ENCODE measurements around the gene BICD2. TPM values are rescaled to one million over a fixed set of nuclear protein-coding genes. Genes with fewer than 3 reads are reported as not detected.

Gene BICD2
- total RNA-seq, 1 donor from 2014 or later, result 25.5 TPM

DNA sequence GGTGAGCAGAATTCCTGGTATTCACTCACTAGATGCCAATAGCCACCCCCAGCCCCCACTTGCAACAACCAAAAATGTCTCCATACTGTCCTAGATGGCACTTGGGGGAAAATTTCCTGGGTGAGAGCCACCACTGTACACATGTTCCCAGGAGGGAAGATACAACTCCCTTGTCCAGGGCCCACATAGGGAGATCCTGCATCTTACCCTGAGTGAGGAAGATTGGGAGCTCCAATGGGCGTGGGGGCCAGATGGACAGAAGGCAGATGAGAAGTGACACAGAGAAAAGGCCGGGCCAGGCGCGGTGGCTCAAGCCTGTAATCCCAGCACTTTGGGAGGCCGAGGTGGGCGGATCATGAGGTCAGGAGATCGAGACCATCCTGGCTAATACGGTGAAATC is 82.4 kb downstream of the BICD2 start:
- Mint-ChIP-seq H3K4me3 (ENCODE audit: low read depth) (no peak overlapping the region), H3K9me3 (ENCODE audit: low read depth) (no peaks in the 10 kb centered on the region), H3K36me3 (ENCODE audit: insufficient read depth) (no peaks in the 10 kb centered on the region), H3K4me1 (ENCODE audit: low read depth) (no peaks in the 10 kb centered on the region), H3K27ac (no peak overlapping the region), H3K27me3 (no peaks in the 10 kb centered on the region)
- TF ChIP-seq, protein P1, sequence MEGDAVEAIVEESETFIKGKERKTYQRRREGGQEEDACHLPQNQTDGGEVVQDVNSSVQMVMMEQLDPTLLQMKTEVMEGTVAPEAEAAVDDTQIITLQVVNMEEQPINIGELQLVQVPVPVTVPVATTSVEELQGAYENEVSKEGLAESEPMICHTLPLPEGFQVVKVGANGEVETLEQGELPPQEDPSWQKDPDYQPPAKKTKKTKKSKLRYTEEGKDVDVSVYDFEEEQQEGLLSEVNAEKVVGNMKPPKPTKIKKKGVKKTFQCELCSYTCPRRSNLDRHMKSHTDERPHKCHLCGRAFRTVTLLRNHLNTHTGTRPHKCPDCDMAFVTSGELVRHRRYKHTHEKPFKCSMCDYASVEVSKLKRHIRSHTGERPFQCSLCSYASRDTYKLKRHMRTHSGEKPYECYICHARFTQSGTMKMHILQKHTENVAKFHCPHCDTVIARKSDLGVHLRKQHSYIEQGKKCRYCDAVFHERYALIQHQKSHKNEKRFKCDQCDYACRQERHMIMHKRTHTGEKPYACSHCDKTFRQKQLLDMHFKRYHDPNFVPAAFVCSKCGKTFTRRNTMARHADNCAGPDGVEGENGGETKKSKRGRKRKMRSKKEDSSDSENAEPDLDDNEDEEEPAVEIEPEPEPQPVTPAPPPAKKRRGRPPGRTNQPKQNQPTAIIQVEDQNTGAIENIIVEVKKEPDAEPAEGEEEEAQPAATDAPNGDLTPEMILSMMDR (IDR thresholded peaks at IDR 0.05; ENCODE audit: unreplicated experiment), result no peak
- no peak for DNase-seq (ENCODE audit: low spot score, unreplicated experiment)

- Mint-ChIP-seq H3K27me3 (no peaks in the 10 kb centered on the region), H3K27ac (no peak overlapping the region), H3K4me1 (ENCODE audit: low read depth) (no peaks in the 10 kb centered on the region), H3K4me3 (ENCODE audit: low read depth) (no peak overlapping the region), H3K36me3 (ENCODE audit: insufficient read depth) (no peaks in the 10 kb centered on the region), H3K9me3 (ENCODE audit: low read depth) (no peaks in the 10 kb centered on the region)
- DNase-seq (ENCODE audit: low spot score, unreplicated experiment), result no peak
- TF ChIP-seq, protein P1 (IDR thresholded peaks at IDR 0.05; ENCODE audit: unreplicated experiment), result no peak
These were observed 84.2 kb downstream of the BICD2 start for GRCh38 chr9:92680166-92681119.

DNA sequence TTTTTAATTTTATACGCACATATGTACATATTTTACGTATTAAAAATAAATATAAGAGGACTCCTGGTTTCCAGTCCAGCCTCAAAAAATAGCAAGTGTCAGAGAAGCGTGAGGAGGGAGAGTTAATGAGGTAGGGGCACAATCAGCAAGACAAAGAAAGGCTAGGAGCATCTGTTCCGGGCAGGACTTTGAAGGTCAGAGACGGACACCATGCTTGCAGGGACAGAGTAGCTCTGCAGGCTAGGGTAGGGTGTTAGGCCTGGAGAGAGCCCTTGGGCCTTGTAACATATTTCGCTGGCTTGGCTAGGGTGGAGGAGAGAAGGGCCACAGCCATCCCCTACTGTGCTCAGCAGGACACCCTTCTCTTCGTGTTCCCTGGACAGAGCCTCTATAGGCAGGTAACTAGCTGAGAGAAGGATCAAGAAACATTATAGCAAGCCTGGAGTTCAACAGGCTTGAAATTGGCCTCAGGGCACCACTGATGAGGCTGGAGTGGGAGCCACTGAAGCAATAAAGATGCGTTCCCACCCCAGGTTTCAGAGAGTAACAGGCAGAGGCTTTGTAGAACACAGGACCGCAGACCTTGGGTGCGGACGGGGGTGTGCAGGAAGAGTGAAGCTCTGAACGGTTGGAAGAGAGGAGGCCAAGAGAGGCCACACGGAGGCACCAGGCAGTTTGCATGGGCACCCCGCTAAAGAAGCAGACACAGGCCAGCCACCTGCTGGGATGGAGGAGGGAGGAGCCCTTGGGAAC is 85.0 kb downstream of the BICD2 start:
- no peaks in the 10 kb centered on the region for H3K9me3 Mint-ChIP-seq (ENCODE audit: low read depth)
- no peaks in the 10 kb centered on the region for H3K36me3 Mint-ChIP-seq (ENCODE audit: insufficient read depth)
- no peaks in the 10 kb centered on the region for H3K4me1 Mint-ChIP-seq (ENCODE audit: low read depth)
- DNase-seq (ENCODE audit: low spot score, unreplicated experiment), result no peak
- H3K27ac Mint-ChIP-seq, result no peak overlapping the region
- H3K27me3 Mint-ChIP-seq, result no peaks in the 10 kb centered on the region
- no peak overlapping the region for H3K4me3 Mint-ChIP-seq (ENCODE audit: low read depth)
- TF ChIP-seq, protein P1 (IDR thresholded peaks at IDR 0.05; ENCODE audit: unreplicated experiment), result no peak

DNA sequence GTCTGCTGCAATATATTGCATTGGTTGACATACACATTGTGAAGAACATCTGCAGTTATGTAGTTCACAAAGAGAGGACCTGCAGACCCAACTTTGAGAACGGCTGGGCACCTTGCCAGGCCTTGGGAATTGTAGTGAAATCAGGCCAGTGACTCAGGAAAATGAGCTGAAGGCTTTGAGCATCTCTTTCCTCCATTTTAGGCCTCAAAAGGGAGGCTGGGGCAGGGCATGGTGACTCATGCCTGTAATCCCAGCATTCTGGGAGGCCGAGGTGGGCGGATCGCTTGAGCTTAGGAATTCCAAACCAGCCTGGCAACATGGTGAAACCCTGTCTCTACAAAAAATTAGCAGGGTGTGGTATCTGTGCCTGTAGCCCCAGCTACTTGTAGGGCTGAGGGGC is 93.3 kb downstream of the BICD2 start:
- Mint-ChIP-seq H3K27ac (peak overlapping the region; percentile 24), H3K27me3 (no peaks in the 10 kb centered on the region), H3K4me1 (ENCODE audit: low read depth) (peaks cover 6% of the 10 kb centered on the region), H3K9me3 (ENCODE audit: low read depth) (no peaks in the 10 kb centered on the region), H3K36me3 (ENCODE audit: insufficient read depth) (no peaks in the 10 kb centered on the region), H3K4me3 (ENCODE audit: low read depth) (peak overlapping the region; percentile 94)
- no peak for DNase-seq (ENCODE audit: low spot score, unreplicated experiment)
- TF ChIP-seq, protein P1 (IDR thresholded peaks at IDR 0.05; ENCODE audit: unreplicated experiment), result no peak
